ENCODE measurements around the gene CEP41.

The CEP41 gene

GRCh38 chr7:130471974-130472373, 31.2 kb upstream of the CEP41 start:
- H3K4me2 ChIP-seq (ENCODE audit: low read length) = no peak overlapping the region
- H3K4me1 ChIP-seq (ENCODE audit: insufficient read depth, low read length, severe bottlenecking) = peaks cover 10% of the 10 kb centered on the region
- H3K36me3 ChIP-seq (ENCODE audit: insufficient read depth, low read length) = no peaks in the 10 kb centered on the region
- H3K9me2 ChIP-seq (ENCODE audit: low read depth, low read length) = no peaks in the 10 kb centered on the region
- H3K27me3 ChIP-seq (ENCODE audit: insufficient read depth, low read length) = no peaks in the 10 kb centered on the region
- no peak overlapping the region for H3K9ac ChIP-seq (ENCODE audit: low read length)
- TF ChIP-seq CTCF (IDR thresholded peaks at IDR 0.05; ENCODE audit: low read length) = no peak
- TF ChIP-seq EZH2 (IDR thresholded peaks at IDR 0.05; ENCODE audit: borderline replicate concordance, low read length) = no peak
- no peaks in the 10 kb centered on the region for H3K79me2 ChIP-seq (ENCODE audit: insufficient read depth, low read length)
- H3K27ac ChIP-seq (ENCODE audit: low read depth, low read length, poor library complexity, severe bottlenecking) = no peak overlapping the region
- 0 out of 2 replicates have a peak, but pooled peaks cover 3% of the 10 kb centered on the region for H3K9me3 ChIP-seq (ENCODE audit: low read length)
- no peak overlapping the region for H2AFZ ChIP-seq (ENCODE audit: low read length)
- H3F3A ChIP-seq (ENCODE audit: insufficient read depth, low read length) = no peaks in the 10 kb centered on the region
- H3K4me3 ChIP-seq (ENCODE audit: low read depth, low read length, poor library complexity, severe bottlenecking) = no peak overlapping the region
- no peaks in the 10 kb centered on the region for H4K20me1 ChIP-seq (ENCODE audit: insufficient read depth, low read length)

GRCh38 chr7:130468612-130469011, 27.8 kb upstream of the CEP41 start:
- H3K9me3 ChIP-seq (ENCODE audit: low read length) = 0 out of 2 replicates have a peak, but pooled peaks cover 3% of the 10 kb centered on the region
- no peak overlapping the region for H3K4me2 ChIP-seq (ENCODE audit: low read length)
- no peak overlapping the region for H3K9ac ChIP-seq (ENCODE audit: low read length)
- H3K36me3 ChIP-seq (ENCODE audit: insufficient read depth, low read length) = no peaks in the 10 kb centered on the region
- no peak overlapping the region for H3K4me3 ChIP-seq (ENCODE audit: low read depth, low read length, poor library complexity, severe bottlenecking)
- no peak for TF ChIP-seq CTCF (IDR thresholded peaks at IDR 0.05; ENCODE audit: low read length)
- TF ChIP-seq EZH2 (IDR thresholded peaks at IDR 0.05; ENCODE audit: borderline replicate concordance, low read length) = no peak
- H3K27ac ChIP-seq (ENCODE audit: low read depth, low read length, poor library complexity, severe bottlenecking) = no peak overlapping the region
- H3K9me2 ChIP-seq (ENCODE audit: low read depth, low read length) = no peaks in the 10 kb centered on the region
- no peak overlapping the region for H2AFZ ChIP-seq (ENCODE audit: low read length)
- no peaks in the 10 kb centered on the region for H4K20me1 ChIP-seq (ENCODE audit: insufficient read depth, low read length)
- H3K79me2 ChIP-seq (ENCODE audit: insufficient read depth, low read length) = no peaks in the 10 kb centered on the region
- peaks cover 9% of the 10 kb centered on the region for H3K4me1 ChIP-seq (ENCODE audit: insufficient read depth, low read length, severe bottlenecking)
- no peaks in the 10 kb centered on the region for H3K27me3 ChIP-seq (ENCODE audit: insufficient read depth, low read length)
- H3F3A ChIP-seq (ENCODE audit: insufficient read depth, low read length) = no peaks in the 10 kb centered on the region

DNA sequence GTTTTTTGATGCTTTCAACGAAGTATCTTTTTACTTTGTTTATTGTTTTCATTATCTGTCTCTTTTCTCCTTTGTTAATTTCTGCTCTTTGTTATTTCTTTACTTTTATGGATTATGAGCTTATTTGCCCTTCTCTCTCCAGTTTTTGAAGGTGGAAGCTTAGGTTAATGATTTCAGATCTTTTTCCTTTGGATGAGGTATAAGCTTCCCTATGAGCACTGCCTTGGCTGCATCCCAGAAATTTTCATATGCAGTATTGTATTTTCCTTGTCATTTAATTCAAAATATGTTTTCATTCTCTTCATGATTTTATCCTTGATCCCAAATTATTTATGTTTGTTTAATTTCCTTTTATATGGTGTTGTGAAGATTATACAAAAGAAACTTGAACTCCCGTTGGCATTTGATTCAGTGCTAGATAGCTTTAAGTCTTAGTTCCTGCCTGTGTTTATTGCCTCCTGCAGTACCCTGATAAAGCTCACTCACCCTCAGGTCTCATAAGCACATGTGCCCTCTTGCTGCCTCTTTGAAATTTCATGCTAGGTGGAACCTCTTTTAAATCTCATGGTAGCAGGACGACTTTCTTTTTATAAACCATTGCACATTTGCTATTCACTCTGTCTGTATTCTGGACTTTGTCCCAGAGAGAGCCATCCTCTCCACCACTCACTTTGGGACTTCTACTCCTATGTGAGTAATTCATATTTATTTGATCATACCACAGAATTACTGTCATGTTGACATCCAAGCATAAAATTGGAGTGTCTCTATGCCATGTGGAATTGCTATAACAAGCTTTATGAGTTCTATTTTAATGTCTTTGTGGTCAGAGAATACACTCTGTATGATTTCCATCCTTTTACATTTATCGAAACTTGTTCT, 23.0 kb upstream of the CEP41 start:
- Histone ChIP-seq H3K27me3 (ENCODE audit: insufficient read depth, low read length) (no peaks in the 10 kb centered on the region), H3K4me3 (ENCODE audit: low read depth, low read length, poor library complexity, severe bottlenecking) (no peak overlapping the region), H3K9me3 (ENCODE audit: low read length) (peaks cover 12% of the 10 kb centered on the region), H3K27ac (ENCODE audit: low read depth, low read length, poor library complexity, severe bottlenecking) (no peak overlapping the region), H2AFZ (ENCODE audit: low read length) (no peak overlapping the region), H3F3A (ENCODE audit: insufficient read depth, low read length) (no peaks in the 10 kb centered on the region), H3K36me3 (ENCODE audit: insufficient read depth, low read length) (no peaks in the 10 kb centered on the region; the same call in 1 of the 2 replicates), H3K4me1 (ENCODE audit: insufficient read depth, low read length, severe bottlenecking) (no peaks in the 10 kb centered on the region), H3K4me2 (ENCODE audit: low read length) (no peak overlapping the region), H3K9me2 (ENCODE audit: low read depth, low read length) (no peaks in the 10 kb centered on the region), H4K20me1 (ENCODE audit: insufficient read depth, low read length) (no peaks in the 10 kb centered on the region), H3K79me2 (ENCODE audit: insufficient read depth, low read length) (no peaks in the 10 kb centered on the region), H3K9ac (ENCODE audit: low read length) (no peak overlapping the region)
- TF ChIP-seq EZH2 (IDR thresholded peaks at IDR 0.05; ENCODE audit: borderline replicate concordance, low read length) (no peak), CTCF (IDR thresholded peaks at IDR 0.05; ENCODE audit: low read length) (no peak)

Measured in OCI-LY1 (cell line).